DOHH2 (cell line): ENCODE measurements around the gene ADAMTS2.

Experiments
- H3F3A ChIP-seq: fragments of 200-600 bp; sonication (generic), shearing (Covaris generic); 2 replicates; pipeline ENCODE4 v1.6.0; 2016; ENCODE audit warnings: antibody characterized with exemption, mild to moderate bottlenecking; ENCODE audit not compliant: control insufficient read depth, insufficient read depth
- H3K27ac ChIP-seq: fragments of 200-600 bp; sonication (generic); 2 replicates; pipeline ENCODE4 v1.5.1; 2014; ENCODE audit warnings: low read depth, mild to moderate bottlenecking, low read length, moderate library complexity
- H3K27me3 ChIP-seq: fragments of 200-600 bp; sonication (generic); 2 replicates; pipeline ENCODE4 v1.6.1; 2014; ENCODE audit warnings: mild to moderate bottlenecking, low read length, mixed read lengths; ENCODE audit not compliant: control insufficient read depth
- H3K36me3 ChIP-seq: fragments of 200-600 bp; sonication (generic); 2 replicates; pipeline ENCODE4 v1.6.1; 2014; ENCODE audit warnings: mild to moderate bottlenecking, low read length, moderate library complexity, mixed read lengths; ENCODE audit not compliant: control insufficient read depth
- H3K4me1 ChIP-seq: fragments of 200-600 bp; sonication (generic); 2 replicates; pipeline ENCODE4 v1.6.1; 2014; ENCODE audit warnings: mild to moderate bottlenecking, low read length, mixed read lengths; ENCODE audit not compliant: control insufficient read depth
- H3K4me2 ChIP-seq: fragments of 200-600 bp; sonication (generic); 2 replicates; pipeline ENCODE4 v1.6.0; 2014; ENCODE audit warnings: mild to moderate bottlenecking, low read length, moderate library complexity
- H3K4me3 ChIP-seq: fragments of 200-600 bp; sonication (generic); 2 replicates; pipeline ENCODE4 v1.5.1; 2014; ENCODE audit warnings: mild to moderate bottlenecking, low read length, mixed read lengths
- H3K79me2 ChIP-seq: fragments of 200-600 bp; sonication (generic); 2 replicates; pipeline ENCODE4 v1.6.1; 2014; ENCODE audit warnings: mild to moderate bottlenecking, low read length, mixed read lengths; ENCODE audit not compliant: control insufficient read depth
- H3K9me2 ChIP-seq: fragments of 200-600 bp; sonication (generic); replicated peaks from 2 replicates; pipeline ENCODE4 v1.6.1; 2014; ENCODE audit warnings: mild to moderate bottlenecking, low read length, mixed read lengths; ENCODE audit not compliant: control insufficient read depth
- H3K9me3 ChIP-seq: fragments of 200-600 bp; sonication (generic); 2 replicates; pipeline ENCODE4 v1.6.1; 2014; ENCODE audit warnings: antibody characterized with exemption, low read length, mixed read lengths; ENCODE audit not compliant: control insufficient read depth, insufficient read depth
- H4K20me1 ChIP-seq: fragments of 200-600 bp; sonication (generic); 2 replicates; pipeline ENCODE4 v1.6.0; 2014; ENCODE audit warnings: low read depth, mild to moderate bottlenecking, antibody characterized with exemption, low read length, moderate library complexity; ENCODE audit not compliant: control insufficient read depth, insufficient read depth
- EZH2phosphoT487 ChIP-seq: fragments of 200-600 bp; sonication (generic); IDR thresholded peaks from 2 replicates; pipeline ENCODE4 v1.6.1; 2017; ENCODE audit warnings: borderline replicate concordance, mild to moderate bottlenecking, antibody characterized with exemption, low read length, moderate library complexity, mixed read lengths
- TF ChIP-seq, protein P1 (sequence below): fragments of 200-600 bp; sonication (generic); IDR thresholded peaks from one replicate; pipeline ENCODE4 v1.5.1; 2014; ENCODE audit warnings: antibody characterized with exemption, mild to moderate bottlenecking, low read depth, low read length; ENCODE audit not compliant: poor library complexity, severe bottlenecking

ADAMTS2 gene

DNA sequence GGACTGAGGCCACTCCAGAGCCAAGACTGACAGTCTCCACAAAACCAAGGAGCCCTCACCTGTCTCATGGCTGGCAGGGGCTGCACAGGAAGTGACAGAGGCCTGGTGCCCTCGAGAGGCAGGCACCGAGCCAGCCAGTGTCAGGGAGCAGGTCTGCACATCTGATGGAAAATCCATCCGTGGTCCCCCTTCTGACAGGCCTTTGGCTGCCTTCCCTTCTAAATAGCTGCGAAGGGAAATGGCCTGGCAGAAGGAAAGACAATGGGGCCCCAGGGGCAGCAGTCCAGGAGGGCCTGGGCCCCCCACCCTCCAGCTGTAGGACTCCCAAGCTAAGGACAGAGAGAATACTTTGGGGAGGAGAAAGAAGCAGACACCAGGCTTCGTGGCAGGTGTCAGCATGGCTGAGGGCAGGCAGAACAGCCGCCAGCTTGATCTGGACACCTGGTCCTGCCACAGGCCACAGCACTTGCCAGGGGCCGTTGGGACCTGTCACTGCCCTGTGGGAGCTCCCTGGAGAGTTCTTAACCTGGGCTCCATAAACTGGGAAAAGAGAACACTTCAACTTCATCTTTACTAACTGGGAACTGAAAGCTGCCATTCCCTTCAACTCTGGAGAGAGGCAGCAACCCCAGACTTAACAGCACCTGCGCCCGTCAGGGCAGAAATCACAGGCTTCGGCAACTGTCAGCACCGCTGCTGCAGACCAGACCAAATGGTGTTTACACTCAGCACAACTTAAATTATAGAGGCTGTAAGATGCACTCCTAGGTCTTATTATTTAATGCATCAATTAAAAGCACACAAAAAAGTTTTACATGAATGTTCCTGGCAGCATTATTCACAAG lies 22.0 kb downstream of the ADAMTS2 start:
- H3K79me2 ChIP-seq = no peaks in the 10 kb centered on the region
- H3K27me3 ChIP-seq = no peaks in the 10 kb centered on the region
- H3F3A ChIP-seq = no peaks in the 10 kb centered on the region
- no peaks in the 10 kb centered on the region for H3K9me3 ChIP-seq
- H3K4me3 ChIP-seq = no peak overlapping the region
- no peaks in the 10 kb centered on the region for H3K4me1 ChIP-seq
- no peaks in the 10 kb centered on the region for H4K20me1 ChIP-seq
- H3K9me2 ChIP-seq = no peaks in the 10 kb centered on the region
- TF ChIP-seq, protein P1, sequence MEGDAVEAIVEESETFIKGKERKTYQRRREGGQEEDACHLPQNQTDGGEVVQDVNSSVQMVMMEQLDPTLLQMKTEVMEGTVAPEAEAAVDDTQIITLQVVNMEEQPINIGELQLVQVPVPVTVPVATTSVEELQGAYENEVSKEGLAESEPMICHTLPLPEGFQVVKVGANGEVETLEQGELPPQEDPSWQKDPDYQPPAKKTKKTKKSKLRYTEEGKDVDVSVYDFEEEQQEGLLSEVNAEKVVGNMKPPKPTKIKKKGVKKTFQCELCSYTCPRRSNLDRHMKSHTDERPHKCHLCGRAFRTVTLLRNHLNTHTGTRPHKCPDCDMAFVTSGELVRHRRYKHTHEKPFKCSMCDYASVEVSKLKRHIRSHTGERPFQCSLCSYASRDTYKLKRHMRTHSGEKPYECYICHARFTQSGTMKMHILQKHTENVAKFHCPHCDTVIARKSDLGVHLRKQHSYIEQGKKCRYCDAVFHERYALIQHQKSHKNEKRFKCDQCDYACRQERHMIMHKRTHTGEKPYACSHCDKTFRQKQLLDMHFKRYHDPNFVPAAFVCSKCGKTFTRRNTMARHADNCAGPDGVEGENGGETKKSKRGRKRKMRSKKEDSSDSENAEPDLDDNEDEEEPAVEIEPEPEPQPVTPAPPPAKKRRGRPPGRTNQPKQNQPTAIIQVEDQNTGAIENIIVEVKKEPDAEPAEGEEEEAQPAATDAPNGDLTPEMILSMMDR = no peak
- TF ChIP-seq EZH2phosphoT487 = no peak
- no peak overlapping the region for H3K27ac ChIP-seq
- H3K4me2 ChIP-seq = no peak overlapping the region
- H3K36me3 ChIP-seq = no peaks in the 10 kb centered on the region

DNA sequence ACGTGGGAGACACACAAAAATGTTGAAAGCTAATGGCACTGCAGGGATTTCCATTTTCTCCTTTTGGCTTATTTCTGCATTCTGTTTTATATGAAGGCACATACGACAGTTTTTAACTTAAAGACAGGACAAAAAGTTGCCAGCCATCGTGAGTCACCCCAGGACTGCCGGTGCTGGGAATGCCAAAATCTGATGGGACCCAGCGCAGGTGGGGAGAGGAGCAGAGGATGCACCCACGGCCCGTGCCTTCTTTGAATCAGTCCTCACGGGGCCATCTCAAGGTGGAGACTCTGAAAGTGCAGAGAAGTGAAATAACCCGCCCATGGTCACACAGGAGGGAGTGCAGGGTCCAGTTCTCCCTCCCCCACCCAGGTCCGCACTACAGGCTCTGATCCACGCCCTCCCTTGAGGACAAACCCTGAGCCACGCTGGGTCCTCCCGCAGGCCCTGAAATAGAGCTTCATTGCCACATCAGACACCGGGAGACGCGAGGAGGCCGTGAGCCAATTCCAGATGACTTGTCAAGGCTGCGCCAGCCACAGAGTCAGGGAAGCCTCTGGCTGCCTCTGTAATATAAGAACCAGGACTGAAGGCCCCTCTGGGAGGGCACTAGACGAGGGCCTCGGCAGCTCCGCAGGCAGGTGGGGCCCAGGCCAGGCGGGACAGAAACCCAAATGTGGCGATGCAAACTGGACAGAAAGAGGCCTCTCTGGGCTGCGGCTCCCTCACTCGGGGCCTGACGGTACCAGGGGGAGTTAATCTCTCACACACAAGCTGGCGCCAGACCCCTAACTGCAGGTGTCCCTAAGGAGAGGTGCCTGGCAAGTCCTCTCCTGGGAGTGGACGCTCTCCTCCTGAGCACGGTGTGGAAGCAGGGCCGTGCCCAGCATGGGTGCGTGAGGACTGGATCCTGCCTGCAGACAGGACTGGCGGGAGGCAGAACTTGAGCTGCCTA lies 22.9 kb downstream of the ADAMTS2 start:
- no peaks in the 10 kb centered on the region for H3K27me3 ChIP-seq
- H3K4me1 ChIP-seq = no peaks in the 10 kb centered on the region
- no peaks in the 10 kb centered on the region for H3K9me3 ChIP-seq
- H3K9me2 ChIP-seq = no peaks in the 10 kb centered on the region
- no peak overlapping the region for H3K4me3 ChIP-seq
- H3K79me2 ChIP-seq = no peaks in the 10 kb centered on the region
- TF ChIP-seq EZH2phosphoT487 = no peak
- TF ChIP-seq, protein P1 = no peak
- no peak overlapping the region for H3K4me2 ChIP-seq
- H3K27ac ChIP-seq = no peak overlapping the region
- no peaks in the 10 kb centered on the region for H4K20me1 ChIP-seq
- no peaks in the 10 kb centered on the region for H3F3A ChIP-seq
- no peaks in the 10 kb centered on the region for H3K36me3 ChIP-seq

DNA sequence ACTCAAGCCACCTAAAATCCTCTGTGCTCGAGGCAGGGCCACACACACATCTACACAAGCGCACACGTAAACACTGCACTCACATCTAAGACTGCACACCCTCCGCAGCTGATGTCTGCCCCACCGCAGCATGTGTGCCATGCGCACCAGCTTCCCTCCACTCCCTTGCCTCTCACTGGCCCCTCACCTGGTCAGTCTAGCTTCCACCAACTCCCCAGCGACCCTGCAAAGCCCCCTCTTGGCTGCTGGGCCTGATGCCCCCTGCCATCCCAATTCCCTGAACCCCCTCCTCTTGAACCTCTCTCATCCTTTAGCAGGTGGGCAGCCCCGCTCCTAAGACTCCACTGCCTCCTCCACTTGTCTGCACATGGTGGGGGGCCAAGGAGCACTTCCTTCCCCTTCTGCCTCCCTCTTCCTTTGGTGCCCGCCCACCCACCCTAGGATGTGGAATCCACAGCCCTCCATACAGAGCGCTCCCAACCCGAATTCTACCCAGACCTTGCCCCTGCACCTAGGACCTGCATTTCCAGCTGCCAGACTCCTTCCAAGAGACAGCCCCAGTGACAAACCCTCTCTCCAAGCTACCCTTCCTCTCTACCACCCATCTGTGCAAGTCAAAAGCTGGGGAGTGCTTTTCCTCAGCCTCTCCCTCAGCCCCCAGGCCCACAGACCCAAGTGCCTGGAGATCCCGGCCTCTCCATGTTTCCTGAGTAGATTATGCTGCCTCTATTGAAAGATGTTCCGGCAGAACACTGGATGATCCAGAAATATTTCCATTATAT lies 23.9 kb downstream of the ADAMTS2 start:
- Histone ChIP-seq H3K36me3 (no peaks in the 10 kb centered on the region), H3K9me3 (no peaks in the 10 kb centered on the region), H3F3A (no peaks in the 10 kb centered on the region), H3K9me2 (no peaks in the 10 kb centered on the region), H3K27me3 (no peaks in the 10 kb centered on the region), H3K79me2 (no peaks in the 10 kb centered on the region), H3K4me1 (no peaks in the 10 kb centered on the region), H4K20me1 (no peaks in the 10 kb centered on the region), H3K27ac (no peak overlapping the region), H3K4me2 (no peak overlapping the region), H3K4me3 (no peak overlapping the region)
- TF ChIP-seq, protein P1 = no peak
- TF ChIP-seq EZH2phosphoT487 = no peak
